Frontal cortex (tissue), 4 donors: Measurements from ENCODE around the gene GDF7. TPM values are rescaled to one million over a fixed set of nuclear protein-coding genes. Genes with fewer than 3 reads are reported as not detected.

ENCODE experiments used
- DNase-seq, 2 donors: peaks; one replicate each; pipeline ENCODE4 v3.0.0; 2012; ENCODE audit warnings: low spot score in 2 of 2
- FAIRE-seq: peaks from 2 replicates; lab custom pipeline; 2012; peaks lifted over from hg19 to GRCh38; lab: Jason Lieb, UNC
- total RNA-seq: library from RNA; depleted of rRNA; stranded (reverse); fragments of >200 nt; gene quantifications from one replicate; pipeline ENCODE4 v1.2.3, GENCODE V29; 2014
- donor health status: control.
- donor health status: control.
- donor health status: control.

Gene GDF7
- total RNA-seq, 1 donor from 2014 or later: under 0.01 TPM

DNA sequence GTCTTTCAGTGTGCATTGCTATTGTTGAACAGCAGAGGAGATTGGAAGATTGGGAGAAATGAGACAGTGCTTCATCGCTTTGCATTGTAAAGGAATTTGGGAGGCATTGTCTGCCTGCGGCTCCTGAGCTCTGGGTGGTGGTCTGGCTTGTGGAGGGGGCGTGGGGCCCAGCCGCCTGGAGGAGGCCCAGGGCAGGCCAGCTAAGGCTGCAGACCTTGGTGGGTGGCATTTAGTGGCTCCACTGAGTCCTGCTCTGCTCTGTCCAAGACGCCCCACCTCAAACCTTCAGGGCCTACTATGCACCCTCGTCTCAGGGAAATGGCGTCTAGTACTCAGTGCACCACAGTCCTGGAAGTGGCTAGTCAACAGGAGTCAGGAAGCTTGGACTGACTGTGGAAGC, 10.4 kb upstream of the GDF7 start:
- FAIRE-seq: no peak
- DNase-seq: no peak

- no peak for DNase-seq
- FAIRE-seq: no peak
These were observed 9.3 kb upstream of the GDF7 start for GRCh38 chr2:20657522-20658235.

- no peak for FAIRE-seq
- DNase-seq: no peak
These were observed 6.2 kb upstream of the GDF7 start for GRCh38 chr2:20660506-20661420.

GRCh38 chr2:20661421-20662307, 5.3 kb upstream of the GDF7 start:
- FAIRE-seq (no peak), DNase-seq (peak; percentile 73 to 82)

DNA sequence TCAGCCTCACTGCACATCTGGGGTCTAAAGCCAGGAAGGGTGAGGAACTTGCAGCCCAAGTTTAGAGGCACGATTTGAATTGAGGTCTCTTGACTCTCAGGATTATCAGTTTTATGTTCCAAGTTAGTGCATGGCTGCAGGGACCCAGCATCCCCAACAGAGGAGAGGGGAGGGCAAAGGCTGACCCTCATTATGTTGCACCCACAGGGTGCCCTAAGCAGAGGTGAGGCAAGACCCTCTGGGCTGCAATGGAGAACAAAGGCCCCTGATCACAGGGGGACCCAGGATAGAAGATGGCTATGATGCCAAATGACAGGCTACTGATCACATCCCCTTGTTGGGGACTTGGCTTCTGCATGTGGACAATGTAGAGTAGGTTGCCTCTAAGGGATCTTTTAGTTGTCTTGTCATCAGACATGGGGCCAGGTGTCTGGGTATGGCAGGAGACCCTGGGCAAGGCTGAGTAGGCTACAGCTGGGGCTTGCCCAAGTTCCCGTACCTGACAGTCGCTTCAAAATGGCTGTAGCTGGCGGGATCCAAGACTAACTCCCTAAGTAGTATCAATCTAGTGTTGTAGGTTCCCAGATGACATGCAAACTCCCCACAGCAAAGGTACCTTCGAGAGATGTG, 4.5 kb upstream of the GDF7 start:
- DNase-seq (no peak), FAIRE-seq (no peak)

- DNase-seq: peak in 1 of 2 donors; percentile 13
- FAIRE-seq: no peak
These were observed 3.5 kb upstream of the GDF7 start for GRCh38 chr2:20663196-20664070.

DNA sequence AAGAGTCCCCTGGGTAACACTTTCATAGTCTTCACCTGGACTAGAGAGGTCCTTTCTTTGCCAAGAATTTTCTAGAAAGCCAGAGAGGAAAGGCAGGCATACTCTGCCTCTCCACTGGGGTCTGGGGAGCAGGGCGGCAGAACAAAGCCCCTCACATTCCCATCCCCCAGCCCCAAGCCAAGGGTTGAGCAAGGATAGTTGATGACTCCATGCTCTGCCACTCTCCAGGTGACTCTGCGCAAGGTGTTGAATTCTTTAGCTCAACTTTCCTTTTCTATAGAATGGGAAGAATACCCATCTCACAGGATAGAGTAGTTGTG, 2.9 kb upstream of the GDF7 start:
- DNase-seq (no peak), FAIRE-seq (no peak)

GRCh38 chr2:20664431-20665242, 2.3 kb upstream of the GDF7 start:
- DNase-seq (peak in 1 of 2 donors; percentile 10), FAIRE-seq (no peak)

DNA sequence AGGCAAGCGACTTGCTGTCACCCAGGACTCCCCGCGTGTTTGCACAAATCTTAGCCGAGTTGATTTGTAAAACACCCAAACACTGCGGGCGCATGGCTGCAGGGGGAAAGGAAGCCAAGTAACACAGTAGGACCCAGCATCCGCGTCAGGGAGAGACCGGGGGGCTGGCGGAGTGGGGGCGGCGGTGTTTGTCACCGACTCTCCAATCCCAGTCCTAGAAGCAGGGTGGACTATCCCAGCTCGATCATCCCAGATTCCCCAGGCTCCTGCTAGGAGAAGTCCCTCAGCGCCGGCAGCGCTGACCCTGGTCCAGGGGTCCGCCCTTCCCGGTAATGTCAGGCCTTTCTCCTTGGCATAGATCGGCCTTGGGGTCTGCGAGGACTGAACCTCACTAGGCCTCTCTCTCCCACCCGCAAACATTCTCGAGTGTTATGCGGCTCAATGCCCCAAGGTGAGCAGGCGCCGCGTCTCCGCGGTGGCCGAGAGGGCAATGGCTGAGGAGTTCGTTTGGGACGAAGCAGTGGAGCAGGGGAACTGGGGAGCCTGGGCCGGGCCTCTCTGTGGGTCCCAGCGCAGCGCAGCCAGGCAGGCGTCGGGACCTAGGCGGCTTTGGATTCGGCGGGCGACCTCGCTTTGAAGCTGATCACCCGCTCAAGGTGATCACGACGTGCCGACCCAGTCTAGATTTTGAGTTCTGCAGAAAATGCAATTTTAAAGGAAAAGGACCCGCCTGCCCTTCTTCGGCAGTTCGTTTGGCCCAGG, 1.5 kb upstream of the GDF7 start:
- DNase-seq (peak in 1 of 2 donors; percentile 12), FAIRE-seq (no peak)

DNA sequence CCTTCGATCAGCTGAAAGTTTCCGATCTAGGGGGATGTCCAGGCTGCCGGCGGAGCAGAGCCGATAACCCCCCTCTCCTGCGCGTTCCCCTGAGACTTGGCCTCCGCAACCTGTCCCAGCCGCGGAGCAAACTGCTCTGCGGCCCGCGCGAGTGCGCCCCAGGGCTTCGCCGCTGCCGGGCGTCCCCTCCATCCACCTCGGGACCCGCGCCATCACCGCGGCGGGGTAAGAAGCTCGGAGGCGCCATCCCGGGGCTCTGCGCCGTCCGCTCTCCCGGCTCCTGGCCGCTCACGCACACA, 990 bp upstream of the GDF7 start:
- FAIRE-seq: no peak
- DNase-seq: no peak

GRCh38 chr2:20667151-20667530, 197 bp downstream of the GDF7 start:
- FAIRE-seq (no peak), DNase-seq (peak; percentile 44 to 64)

DNA sequence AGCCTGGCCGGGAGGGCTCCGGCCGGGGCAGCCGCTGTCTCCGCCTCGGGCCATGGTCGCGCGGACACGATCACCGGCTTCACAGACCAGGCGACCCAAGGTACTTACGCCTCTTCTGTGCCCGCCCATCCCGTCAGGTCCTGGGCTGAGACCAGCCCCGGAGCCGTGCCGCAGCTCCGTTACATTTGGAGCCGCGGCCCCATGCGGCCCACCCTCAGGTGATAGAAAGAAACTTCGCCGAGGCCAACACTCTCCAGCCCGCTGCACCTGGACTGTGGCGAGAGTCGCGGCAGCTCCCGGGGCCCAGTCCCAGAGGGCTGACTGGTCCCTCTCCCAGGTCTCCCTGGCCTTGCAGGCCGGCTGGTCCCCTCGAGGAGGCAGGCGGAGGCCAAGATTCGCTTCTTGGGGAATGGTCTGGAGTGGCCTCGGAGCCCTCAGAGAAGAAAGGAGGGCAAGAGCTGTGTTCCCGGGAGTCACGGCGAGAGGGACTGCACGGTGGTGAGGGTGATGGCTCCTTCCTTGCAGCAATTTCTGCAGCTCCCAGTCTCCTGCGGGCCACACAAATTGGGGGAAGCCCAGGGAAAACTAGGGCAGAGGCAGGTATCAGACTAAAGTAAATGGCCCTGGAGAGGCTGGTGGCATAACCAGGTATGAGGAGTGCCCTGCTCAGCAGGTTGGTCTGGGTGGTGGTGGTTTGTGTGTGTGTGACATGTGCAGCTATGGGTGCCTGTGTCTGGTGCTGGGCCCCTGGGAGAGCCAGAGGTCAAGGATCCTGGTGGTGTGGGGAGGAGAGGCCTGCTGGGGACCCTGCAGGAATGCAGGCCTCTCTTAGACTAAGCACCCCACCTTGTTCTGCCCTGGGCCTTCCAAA, 822 bp downstream of the GDF7 start:
- FAIRE-seq: no peak
- DNase-seq: peak in 1 of 2 donors; percentile 26

DNA sequence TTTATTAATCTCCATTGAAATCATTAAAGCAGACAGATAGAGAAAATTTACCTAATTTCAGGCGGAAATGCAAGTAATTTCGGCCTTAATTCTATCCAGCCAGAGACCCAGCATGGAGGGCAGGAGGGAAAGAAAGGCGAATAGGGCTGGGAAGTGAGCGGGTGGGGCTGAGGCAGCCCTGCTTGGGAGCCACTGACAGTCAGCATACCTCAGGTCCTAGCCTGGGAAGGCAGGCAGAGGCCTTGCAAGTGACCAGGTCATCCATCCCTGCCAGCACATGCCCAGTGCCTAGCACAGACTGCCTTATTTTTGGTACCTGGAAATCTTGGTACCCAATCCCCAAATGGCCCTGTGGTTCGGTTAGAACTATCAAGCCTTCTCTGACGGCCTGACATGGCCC, 1.5 kb downstream of the GDF7 start:
- DNase-seq (peak in 1 of 2 donors; percentile 21), FAIRE-seq (no peak)

- DNase-seq: peak in 1 of 2 donors; percentile 32
- no peak for FAIRE-seq
These were observed 2.0 kb downstream of the GDF7 start for GRCh38 chr2:20668871-20669475.

GRCh38 chr2:20669562-20670314, 2.8 kb downstream of the GDF7 start:
- DNase-seq (peak in 1 of 2 donors; percentile 22), FAIRE-seq (no peak)
